Stimulated activated CD8-positive, alpha-beta memory T cell treated with anti-CD3 and anti-CD28 coated beads, Interleukin-15, amount 100 ng/mL, for 1 hour (primary cell): Measurements from ENCODE around the gene RAB3GAP1.
"Not testable (repeated sequence)": the region's sequence is repeated elsewhere in the genome, so short reads cannot be mapped to it uniquely, and the experiment has no call there.

ENCODE experiments used
- DNase-seq: peaks from one replicate; pipeline ENCODE4 v3.0.0-alpha.2; 2020; ENCODE audit warnings: low read depth

RAB3GAP1 gene

DNA sequence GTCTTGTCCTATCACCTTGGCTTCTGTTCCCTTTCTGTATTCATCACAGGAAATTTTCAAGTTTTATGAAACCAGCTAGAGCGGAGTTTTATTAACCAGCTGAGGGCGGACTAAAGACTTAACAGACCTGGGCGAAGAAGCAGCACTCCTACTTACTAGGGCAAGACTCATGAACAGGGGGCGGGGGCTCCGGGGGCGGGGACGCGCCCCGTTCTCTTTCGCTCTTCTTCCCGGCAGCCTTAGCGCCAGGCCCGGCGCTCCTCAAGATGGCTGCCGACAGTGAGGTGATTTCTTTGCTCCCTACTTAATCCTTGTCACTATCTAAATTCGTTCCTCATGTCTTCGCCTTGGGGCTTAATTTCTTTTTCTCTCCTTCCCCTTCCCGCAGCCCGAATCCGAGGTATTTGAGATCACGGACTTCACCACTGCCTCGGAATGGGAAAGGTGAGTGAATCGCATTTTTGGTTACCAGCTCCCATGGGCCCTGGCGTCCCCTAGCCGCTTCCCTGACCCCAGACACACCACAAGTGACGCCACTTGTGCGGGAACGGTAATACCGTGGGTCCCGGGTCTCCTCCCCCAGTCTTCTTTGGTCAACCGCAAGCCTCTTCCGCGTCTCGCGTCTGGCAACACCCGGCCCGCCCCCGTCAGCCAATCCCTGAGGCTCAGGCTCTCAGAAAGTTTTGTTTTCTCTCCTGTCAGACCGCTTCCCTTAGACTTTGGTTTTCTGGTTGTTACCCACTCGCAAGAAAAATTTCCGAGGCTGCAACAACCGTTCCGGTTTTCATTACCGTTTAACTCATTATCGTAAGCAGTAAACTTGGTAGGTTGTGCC, at the start of gene RAB3GAP1:
Gene RAB3GAP1 (plus strand): TSS at position 251 of the 835 bp plus-strand sequence. CDS start 16 bp downstream, at position 267.
- peak; percentile 76 for DNase-seq

DNA sequence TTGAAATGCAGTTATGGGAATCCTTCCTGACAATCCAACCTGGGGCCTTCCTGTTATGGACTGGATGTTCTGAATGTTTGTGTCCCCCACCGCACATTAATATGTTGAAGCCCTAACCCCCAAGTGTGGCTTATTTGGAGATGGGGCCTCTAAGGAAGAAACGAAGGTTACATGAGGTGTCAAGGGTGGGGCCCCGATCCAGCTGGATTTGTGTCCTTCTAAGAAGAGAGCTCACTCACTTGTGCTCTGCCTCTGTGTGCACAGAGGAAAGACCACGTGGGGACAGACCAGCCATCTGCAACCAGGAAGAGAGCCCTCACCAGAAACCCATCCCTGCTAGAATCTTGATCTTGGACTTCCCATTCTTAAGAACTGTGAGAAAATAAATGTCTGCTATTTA, 49.3 kb upstream of the RAB3GAP1 start:
- no peak for DNase-seq

DNA sequence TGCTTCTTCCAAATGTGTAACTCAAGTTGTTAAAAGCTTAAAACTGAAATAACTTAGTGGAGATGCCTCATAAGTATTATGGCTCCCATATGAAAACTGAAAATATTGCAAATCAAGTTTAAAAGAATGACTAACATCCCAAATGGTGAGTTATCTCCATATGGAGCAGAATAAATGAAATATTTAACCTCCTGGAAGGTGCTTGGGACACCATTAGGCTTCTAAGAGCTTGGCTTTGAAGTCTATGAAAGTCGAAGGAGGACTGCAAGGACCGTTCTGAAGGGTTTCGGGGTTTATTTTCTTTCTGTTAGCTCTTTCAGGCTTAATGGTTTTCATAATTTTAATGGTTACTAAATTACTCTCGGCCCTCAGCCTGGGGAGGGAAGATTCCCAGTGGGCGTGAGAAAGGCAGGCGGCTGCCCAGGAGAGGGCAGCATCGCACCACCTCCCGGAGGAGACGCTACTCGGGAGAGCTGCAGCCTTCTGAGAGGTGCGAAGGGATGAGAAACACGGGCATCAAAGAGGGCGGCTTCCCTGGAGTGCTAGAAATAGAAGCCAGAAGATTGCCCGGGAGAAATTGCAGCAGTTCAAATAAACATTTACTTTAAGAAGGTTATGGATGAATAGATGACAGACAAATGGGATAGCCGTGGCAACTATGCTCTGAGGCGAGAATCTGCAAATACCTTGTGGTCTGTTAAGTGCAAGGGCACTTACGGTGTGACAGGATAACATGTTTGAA, 47.9 kb upstream of the RAB3GAP1 start:
- DNase-seq, result peak; percentile 42

- DNase-seq, result no peak
Observed at GRCh38 chr2:135005753-135006152, 46.3 kb upstream of the RAB3GAP1 start.

GRCh38 chr2:135009339-135009738, 42.8 kb upstream of the RAB3GAP1 start:
- DNase-seq, result no peak

GRCh38 chr2:135010200-135010942, 41.7 kb upstream of the RAB3GAP1 start:
- no peak for DNase-seq

DNA sequence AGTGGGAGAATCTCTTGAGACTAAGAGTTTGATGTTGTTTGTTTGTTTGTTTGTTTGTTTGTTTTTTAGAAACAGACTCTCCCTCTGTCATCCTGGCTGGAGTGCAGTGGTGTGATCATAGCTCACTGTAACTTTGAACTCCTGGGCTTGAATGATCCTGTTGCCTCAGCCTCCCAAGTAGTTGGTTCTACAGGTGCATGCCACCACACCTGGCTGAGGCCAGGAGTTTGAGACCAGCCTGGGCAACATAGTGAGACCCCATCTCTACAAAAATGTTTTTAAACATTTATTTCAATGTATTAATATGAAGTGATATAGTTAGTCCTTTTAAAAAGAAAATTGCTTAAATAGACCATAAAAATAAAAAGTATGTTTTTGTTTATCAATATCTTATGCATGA, 40.5 kb upstream of the RAB3GAP1 start:
- DNase-seq, result no peak

GRCh38 chr2:135021618-135022017, 30.5 kb upstream of the RAB3GAP1 start:
- DNase-seq, result no peak

DNA sequence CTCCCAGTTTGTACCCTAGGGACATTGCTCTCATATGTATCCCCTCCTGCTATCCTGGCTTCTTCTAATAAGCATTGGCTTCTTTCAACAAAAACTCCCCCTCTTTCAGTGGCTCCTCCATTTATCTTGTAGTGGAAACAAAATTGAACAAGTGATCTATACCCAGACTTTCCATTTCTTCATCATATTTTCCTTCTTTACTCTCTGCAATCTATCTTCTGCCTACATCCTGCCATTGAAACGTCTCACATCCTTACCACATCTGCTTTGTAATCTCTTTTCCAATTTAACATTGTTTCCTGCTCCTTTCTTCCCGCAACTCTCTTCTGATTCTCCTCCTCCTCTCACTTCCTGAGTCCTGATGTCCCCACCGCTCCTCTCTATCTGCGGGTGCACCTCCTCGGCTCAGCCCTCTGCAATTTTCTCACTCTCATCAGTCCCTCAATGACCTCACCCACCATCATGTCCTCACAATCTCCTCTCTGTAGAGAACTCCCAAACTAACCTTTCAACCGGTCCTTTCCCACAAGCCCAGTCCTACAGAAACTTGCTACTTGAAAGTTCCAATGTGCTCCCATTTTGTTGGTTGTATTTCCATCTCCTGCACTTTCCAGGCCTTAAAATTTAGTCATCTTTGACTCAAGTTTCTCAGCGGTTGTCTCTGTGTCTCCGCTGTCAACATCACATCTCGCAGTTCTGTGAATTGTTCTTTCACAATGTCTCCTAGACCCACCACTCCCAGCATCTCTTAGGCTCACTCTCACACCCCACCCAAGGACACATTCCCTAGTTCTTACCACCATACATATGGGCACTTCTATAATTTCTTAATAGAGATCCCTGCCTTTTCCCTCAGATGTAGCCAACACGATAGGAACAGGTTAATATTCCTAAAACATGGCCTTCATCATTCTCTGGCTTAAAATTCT, 28.9 kb upstream of the RAB3GAP1 start:
- DNase-seq, result no peak

- no peak for DNase-seq
Observed at GRCh38 chr2:135023886-135024485, 28.1 kb upstream of the RAB3GAP1 start.

- no peak for DNase-seq
Observed at GRCh38 chr2:135029481-135030134, 22.5 kb upstream of the RAB3GAP1 start.

DNA sequence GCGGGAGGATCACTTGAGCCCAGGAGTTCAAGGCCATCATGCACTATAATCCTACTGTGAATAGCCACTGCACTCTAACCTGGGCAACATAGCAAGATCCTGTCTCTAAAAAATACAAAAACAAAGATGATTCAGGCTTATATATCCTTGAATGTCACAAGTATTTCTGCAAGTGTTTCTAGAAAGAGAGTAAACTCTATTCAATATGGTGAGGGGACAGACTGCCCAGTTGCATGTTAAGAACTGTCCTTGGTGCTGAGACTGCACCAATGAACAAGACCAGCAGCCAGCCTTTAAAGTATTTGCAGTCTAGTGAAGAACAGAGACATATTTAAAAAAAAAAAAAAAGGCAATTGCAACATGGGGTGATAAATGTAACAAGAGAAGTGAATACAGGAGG, 21.3 kb upstream of the RAB3GAP1 start:
- DNase-seq, result no peak

DNA sequence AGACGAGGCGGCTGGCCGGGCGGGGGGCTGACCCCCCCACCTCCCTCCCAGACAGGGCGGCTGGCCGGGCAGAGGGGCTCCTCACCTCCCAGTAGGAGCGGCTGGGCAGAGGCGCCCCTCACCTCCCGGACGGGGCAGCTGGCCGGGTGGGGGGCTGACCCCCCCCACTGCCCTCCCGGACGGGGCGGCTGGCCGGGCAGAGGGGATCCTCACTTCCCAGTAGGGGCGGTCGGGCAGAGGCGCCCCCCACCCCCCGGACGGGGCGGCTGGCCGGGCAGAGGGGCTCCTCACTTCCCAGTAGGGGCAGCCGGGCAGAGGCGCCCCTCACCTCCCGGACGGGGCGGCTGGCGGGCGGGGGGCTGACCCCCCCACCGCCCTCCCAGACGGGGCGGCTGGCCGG, 18.9 kb upstream of the RAB3GAP1 start:
- DNase-seq, result not testable (repeated sequence)

DNA sequence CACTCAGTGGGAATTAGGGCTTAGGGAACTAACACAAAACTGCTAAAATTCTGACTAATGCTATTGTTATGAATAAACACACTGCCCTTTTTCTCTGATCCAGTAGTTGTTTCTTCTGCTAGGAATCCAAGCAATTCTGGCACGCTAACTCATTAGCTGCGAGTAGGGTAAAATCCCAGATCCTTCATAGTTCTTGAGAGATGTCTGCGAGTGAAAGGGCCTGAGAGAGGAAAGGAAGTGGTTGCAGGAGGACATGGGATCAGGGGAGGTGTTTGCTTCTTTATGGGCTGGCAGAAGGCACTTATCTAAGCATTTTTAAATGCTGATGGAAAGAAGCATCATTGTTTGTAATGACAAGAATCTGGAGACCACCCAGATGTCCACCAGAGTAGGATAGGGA, 14.3 kb upstream of the RAB3GAP1 start:
- DNase-seq, result no peak

DNA sequence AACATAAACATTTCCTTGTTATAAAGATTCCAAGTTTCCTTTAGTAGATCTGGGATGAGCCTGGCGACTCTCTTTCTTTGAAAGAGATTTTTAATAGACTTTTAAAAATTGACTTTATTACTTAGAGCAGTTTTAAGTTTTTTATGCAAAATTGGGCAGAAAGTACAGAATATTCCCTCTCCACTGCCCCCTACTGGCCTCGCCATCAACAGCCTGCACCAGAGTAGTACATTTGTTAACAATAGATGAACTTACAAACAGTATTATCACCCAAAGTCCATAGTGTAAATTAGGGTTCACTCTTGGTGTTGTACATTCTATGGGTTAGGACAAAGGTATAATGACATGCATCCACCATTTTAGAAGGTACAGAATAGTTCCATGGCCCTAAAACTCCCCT, 8.7 kb upstream of the RAB3GAP1 start:
- no peak for DNase-seq

GRCh38 chr2:135047300-135047699, 4.8 kb upstream of the RAB3GAP1 start, which contains the start of gene MAP3K19:
Gene MAP3K19, minus strand, starts transcription at chr2:135047447. Its CDS starts 22,800 bp downstream, at chr2:135024647.
- no peak for DNase-seq

GRCh38 chr2:135048122-135048521, 4.0 kb upstream of the RAB3GAP1 start:
- DNase-seq, result no peak

GRCh38 chr2:135050132-135050531, 2.0 kb upstream of the RAB3GAP1 start:
- no peak for DNase-seq

DNA sequence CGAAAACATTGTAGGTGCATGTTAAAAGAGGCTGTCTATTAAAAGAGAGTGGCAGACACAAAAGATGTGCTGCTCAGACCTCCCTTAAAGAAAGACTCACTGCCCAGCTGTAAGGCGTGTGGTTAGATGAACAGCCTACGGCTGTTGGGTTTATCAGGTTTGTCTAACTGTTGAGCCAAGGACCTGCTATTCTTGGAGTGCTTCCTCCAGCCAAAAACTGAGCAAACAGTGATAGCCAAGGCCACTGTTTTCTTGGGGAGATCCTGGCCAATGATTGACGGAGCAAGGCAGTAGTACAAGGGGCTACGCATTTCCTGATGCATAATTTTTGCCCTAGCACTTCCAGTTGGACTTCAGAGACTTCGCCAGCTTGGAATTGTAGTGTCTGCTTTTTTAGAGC, 1.4 kb upstream of the RAB3GAP1 start:
- no peak for DNase-seq

GRCh38 chr2:135052997-135053474, 944 bp downstream of the RAB3GAP1 start:
- no peak for DNase-seq
